ENCODE data around the gene PRRT2.
"Not testable (repeated sequence)": the region's sequence is repeated elsewhere in the genome, so short reads cannot be mapped to it uniquely, and the experiment has no call there.

Gene PRRT2

GRCh38 chr16:29821643-29822115 is 9.7 kb downstream of the PRRT2 start:
- in situ Hi-C loops (cut with HindIII; ENCODE audit: low pct_ligation_motif_present, low pct_unique_long_range_greater_than_20kb, low sequenced_read_pairs), result no loop called here
- DNase-seq, result peak; percentile 86

- in situ Hi-C loops (cut with HindIII; ENCODE audit: low pct_ligation_motif_present, low pct_unique_long_range_greater_than_20kb, low sequenced_read_pairs), result no loop called here
- peak; percentile 86 for DNase-seq
These were observed 12.7 kb downstream of the PRRT2 start for GRCh38 chr16:29824589-29825144.

DNA sequence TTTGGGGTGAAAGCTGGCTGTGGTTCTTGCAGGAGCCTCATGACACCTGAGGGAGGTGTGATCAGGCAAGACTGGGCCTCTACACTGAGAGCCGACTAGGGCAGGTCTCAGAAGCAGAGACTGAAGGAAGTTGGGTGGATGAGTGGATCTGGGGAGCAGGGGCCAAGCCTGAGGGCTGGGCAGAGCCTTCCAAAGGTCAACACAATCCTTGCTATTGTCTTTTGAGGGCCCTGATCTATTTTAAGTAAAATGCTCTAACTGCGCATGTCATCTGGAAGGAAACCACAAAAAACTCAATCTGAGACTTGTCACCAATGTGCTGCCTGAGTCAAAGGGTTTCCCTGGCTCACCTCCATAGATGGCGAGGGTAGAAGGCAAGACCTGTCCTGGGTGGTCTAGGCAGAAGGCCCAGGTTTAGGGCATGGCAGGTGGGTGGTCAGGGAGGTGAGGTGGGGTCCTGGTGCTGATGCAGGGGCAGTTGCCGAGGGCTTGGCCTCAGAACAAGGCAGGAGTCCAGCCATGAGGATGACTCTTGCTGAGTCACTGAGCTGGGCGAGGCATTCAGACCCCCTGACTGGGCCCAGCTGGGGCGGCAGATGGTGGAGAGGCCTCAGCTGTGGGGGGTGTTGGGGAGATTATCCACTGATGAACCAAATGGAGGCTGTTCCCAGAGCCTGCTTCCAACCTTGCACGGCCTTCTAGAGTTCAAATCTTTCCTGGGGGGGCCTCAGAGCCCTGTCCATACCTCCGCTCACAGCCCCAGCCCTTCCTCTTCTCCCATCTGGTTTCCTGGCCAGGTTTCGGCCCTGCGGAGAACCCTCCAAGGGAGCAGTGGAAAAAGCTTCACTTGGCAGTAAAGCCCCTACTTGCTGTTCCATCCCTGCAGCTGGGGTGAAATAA is 13.4 kb downstream of the PRRT2 start:
- in situ Hi-C loops (cut with HindIII; ENCODE audit: low pct_ligation_motif_present, low pct_unique_long_range_greater_than_20kb, low sequenced_read_pairs), result no loop called here
- DNase-seq, result peak; percentile 76

GRCh38 chr16:29826342-29826695 is 14.3 kb downstream of the PRRT2 start:
- in situ Hi-C loops (cut with HindIII; ENCODE audit: low pct_ligation_motif_present, low pct_unique_long_range_greater_than_20kb, low sequenced_read_pairs), result no loop called here
- DNase-seq, result no peak

GRCh38 chr16:29830774-29831173 is 18.8 kb downstream of the PRRT2 start:
- DNase-seq, result no peak
- in situ Hi-C loops (cut with HindIII; ENCODE audit: low pct_ligation_motif_present, low pct_unique_long_range_greater_than_20kb, low sequenced_read_pairs), result no loop called here

- in situ Hi-C loops (cut with HindIII; ENCODE audit: low pct_ligation_motif_present, low pct_unique_long_range_greater_than_20kb, low sequenced_read_pairs), result no loop called here
- no peak for DNase-seq
These were observed 19.5 kb downstream of the PRRT2 start for GRCh38 chr16:29831490-29831889.

GRCh38 chr16:29833219-29833618 is 21.2 kb downstream of the PRRT2 start:
- DNase-seq; in situ Hi-C loops (cut with HindIII; ENCODE audit: low pct_ligation_motif_present, low pct_unique_long_range_greater_than_20kb, low sequenced_read_pairs): not testable (repeated sequence)

- in situ Hi-C loops (cut with HindIII; ENCODE audit: low pct_ligation_motif_present, low pct_unique_long_range_greater_than_20kb, low sequenced_read_pairs), result no loop called here
- no peak for DNase-seq
These were observed 22.1 kb downstream of the PRRT2 start for GRCh38 chr16:29834079-29834478.

- in situ Hi-C loops (cut with HindIII; ENCODE audit: low pct_ligation_motif_present, low pct_unique_long_range_greater_than_20kb, low sequenced_read_pairs), result no loop called here
- peak; percentile 82 for DNase-seq
These were observed 23.9 kb downstream of the PRRT2 start for GRCh38 chr16:29835926-29836325.

DNA sequence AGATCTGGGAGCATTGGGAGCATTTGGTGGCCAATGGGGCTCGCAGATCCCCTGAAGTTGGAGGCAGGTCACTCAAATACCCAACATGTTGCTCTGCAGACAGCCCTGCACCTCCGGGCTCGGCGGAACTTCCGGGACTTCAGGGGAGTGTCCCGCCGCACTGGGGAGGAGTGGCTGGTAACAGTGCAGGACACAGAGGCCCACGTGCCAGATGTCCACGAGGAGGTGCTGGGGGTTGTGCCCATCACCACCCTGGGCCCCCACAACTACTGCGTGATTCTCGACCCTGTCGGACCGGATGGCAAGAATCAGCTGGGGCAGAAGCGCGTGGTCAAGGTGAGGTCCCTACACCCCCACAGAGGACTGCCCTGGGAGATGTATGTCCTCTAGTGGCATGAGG is 24.6 kb downstream of the PRRT2 start:
- in situ Hi-C loops (cut with HindIII; ENCODE audit: low pct_ligation_motif_present, low pct_unique_long_range_greater_than_20kb, low sequenced_read_pairs), result no loop called here

DNA sequence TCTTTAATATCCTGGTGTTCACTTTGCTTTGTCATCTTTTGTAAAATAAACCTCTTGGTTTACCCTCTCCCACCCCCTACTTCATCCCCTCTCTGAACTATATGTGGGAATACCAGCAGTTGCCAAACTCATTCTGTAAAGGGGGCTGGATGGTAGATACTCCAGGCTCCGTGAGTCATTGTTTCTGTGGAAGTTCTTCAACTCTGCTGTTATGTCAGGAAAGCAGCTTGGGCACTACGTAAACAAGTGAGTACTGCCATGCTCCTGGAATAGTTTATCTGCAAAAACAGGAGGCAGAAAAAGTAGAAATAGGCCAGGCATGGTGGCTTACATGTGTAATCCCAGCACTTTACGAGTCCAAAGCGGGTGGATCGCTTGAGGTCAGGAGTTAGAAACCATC is 25.8 kb downstream of the PRRT2 start:
- DNase-seq, result no peak
- in situ Hi-C loops (cut with HindIII; ENCODE audit: low pct_ligation_motif_present, low pct_unique_long_range_greater_than_20kb, low sequenced_read_pairs), result no loop called here

More for the DNA sequence above, 24.6 kb downstream of the PRRT2 start:
- DNase-seq, result no peak

- in situ Hi-C loops (cut with HindIII; ENCODE audit: low pct_ligation_motif_present, low pct_unique_long_range_greater_than_20kb, low sequenced_read_pairs), result no loop called here
- DNase-seq, result no peak
These were observed 27.8 kb downstream of the PRRT2 start for GRCh38 chr16:29839822-29840221.

- DNase-seq, result no peak
These were observed 28.2 kb downstream of the PRRT2 start for GRCh38 chr16:29840240-29840639.

DNA sequence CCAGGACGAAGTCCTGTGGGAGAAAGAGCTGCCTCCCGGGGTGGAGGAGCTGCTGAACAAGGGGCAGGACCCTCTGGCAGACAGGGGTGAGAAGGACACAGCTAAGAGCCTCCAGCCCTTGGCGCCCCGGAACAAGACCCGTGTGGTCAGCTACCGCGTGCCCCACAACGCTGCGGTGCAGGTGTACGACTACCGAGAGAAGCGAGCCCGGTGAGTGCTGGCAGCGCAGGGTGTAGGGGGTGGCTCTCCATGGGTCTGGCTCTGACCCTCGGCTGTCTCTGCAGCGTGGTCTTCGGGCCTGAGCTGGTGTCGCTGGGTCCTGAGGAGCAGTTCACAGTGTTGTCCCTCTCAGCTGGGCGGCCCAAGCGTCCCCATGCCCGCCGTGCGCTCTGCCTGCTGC is 29.6 kb downstream of the PRRT2 start:
- no peak for DNase-seq
- in situ Hi-C loops (cut with HindIII; ENCODE audit: low pct_ligation_motif_present, low pct_unique_long_range_greater_than_20kb, low sequenced_read_pairs), result no loop called here

More at GRCh38 chr16:29840240-29840639, 28.2 kb downstream of the PRRT2 start:
- in situ Hi-C loops (cut with HindIII; ENCODE audit: low pct_ligation_motif_present, low pct_unique_long_range_greater_than_20kb, low sequenced_read_pairs), result no loop called here

- in situ Hi-C loops (cut with HindIII; ENCODE audit: low pct_ligation_motif_present, low pct_unique_long_range_greater_than_20kb, low sequenced_read_pairs), result no loop called here
These were observed 30.8 kb downstream of the PRRT2 start for GRCh38 chr16:29842732-29843346.

GRCh38 chr16:29843931-29844330 is 31.9 kb downstream of the PRRT2 start:
- in situ Hi-C loops (cut with HindIII; ENCODE audit: low pct_ligation_motif_present, low pct_unique_long_range_greater_than_20kb, low sequenced_read_pairs), result no loop called here

More at GRCh38 chr16:29842732-29843346, 30.8 kb downstream of the PRRT2 start:
- DNase-seq, result peak; percentile 16

GRCh38 chr16:29844575-29845331 is 32.8 kb downstream of the PRRT2 start:
- in situ Hi-C loops (cut with HindIII; ENCODE audit: low pct_ligation_motif_present, low pct_unique_long_range_greater_than_20kb, low sequenced_read_pairs), result no loop called here

More at GRCh38 chr16:29843931-29844330, 31.9 kb downstream of the PRRT2 start:
- no peak for DNase-seq

GRCh38 chr16:29845656-29846055 is 33.7 kb downstream of the PRRT2 start:
- in situ Hi-C loops (cut with HindIII; ENCODE audit: low pct_ligation_motif_present, low pct_unique_long_range_greater_than_20kb, low sequenced_read_pairs), result no loop called here

More at GRCh38 chr16:29844575-29845331, 32.8 kb downstream of the PRRT2 start:
- DNase-seq, result no peak

More at GRCh38 chr16:29845656-29846055, 33.7 kb downstream of the PRRT2 start:
- no peak for DNase-seq
